K562 (cell line): Measurements from ENCODE around the gene DHX38. TPM values are rescaled to one million over a fixed set of nuclear protein-coding genes. Genes with fewer than 3 reads are reported as not detected.
A peak's percentile ranks its signal among the peaks of the same experiment; 100 is the strongest.

ENCODE experiments used
- ATAC-seq: fragments of 200-7000 bp; cut with Tn5 transposase; 3 replicates; pipeline ENCODE4 v1.9.1; 2020; ENCODE audit warnings: moderate library complexity
- BruUV-seq: library from RNA; stranded (reverse); fragments of 400-500 nt; replicated peaks from 2 replicates; lab custom pipeline; 2021; lab: Mats Ljungman, UMichigan
- CTCF ChIA-PET: fragments of 300-600 bp; formaldehyde crosslinking; extraction: SDS; loops from one replicate; lab custom pipeline; 2021; ENCODE audit warnings: low intra/inter-chr PET ratio; lab: Yijun Ruan, JAX
- POLR2A ChIA-PET: fragments of 300-600, 350-650 bp; sonication (Branson Sonifier 250); formaldehyde crosslinking; extraction: SDS; loops from one replicate; lab custom pipeline; 2021; ENCODE audit warnings: antibody characterized with exemption, inconsistent platforms; lab: Yijun Ruan, JAX
- DNase-seq, 4 experiments: peaks; one replicate each; pipeline versions ENCODE4 v3.0.0 to v3.0.0-alpha.2; 2011 to 2018; ENCODE audit warnings: low spot score in 3 of 4, mixed read lengths in 3 of 4; ENCODE audit errors: extremely low read depth in 1 of 4
- FAIRE-seq: peaks from 2 replicates; lab custom pipeline; 2011; peaks lifted over from hg19 to GRCh38; lab: Jason Lieb, UNC
- H2AFZ ChIP-seq: 2 replicates; pipeline ENCODE4 v1.6.0; 2011; ENCODE audit warnings: low read depth, low read length, control low read depth, inconsistent platforms
- H3K27ac ChIP-seq: fragments of 200-600 bp; 3 replicates; pipeline ENCODE4 v1.8.0; 2011; ENCODE audit warnings: low read depth, mild to moderate bottlenecking, control low read depth, inconsistent platforms, low read length, moderate library complexity, mixed read lengths; ENCODE audit errors: extremely low read depth
- H3K27me3 ChIP-seq, 2 experiments: fragments of 300-600 bp in 1 of 2; 2 replicates in 1 of 2; 3 replicates in 1 of 2; pipeline versions ENCODE4 v1.6.0 to v1.8.0; 2011; ENCODE audit warnings: inconsistent platforms in 2 of 2, low read length in 2 of 2, mild to moderate bottlenecking in 1 of 2, mixed read lengths in 1 of 2, moderate library complexity in 1 of 2; ENCODE audit not compliant: control insufficient read depth in 2 of 2, insufficient read depth in 2 of 2
- H3K36me3 ChIP-seq: fragments of 300-600 bp; 3 replicates; pipeline ENCODE4 v1.8.0; 2011; ENCODE audit warnings: mild to moderate bottlenecking, low read length, inconsistent platforms; ENCODE audit not compliant: control insufficient read depth, insufficient read depth
- H3K4me1 ChIP-seq, 2 experiments: fragments of 200-600 bp in 1 of 2; replicated peaks in 1 of 2; 2 replicates in 1 of 2; 3 replicates in 1 of 2; pipeline versions ENCODE4 v1.5.1 to v1.8.0; 2011; ENCODE audit warnings: inconsistent platforms in 2 of 2, low read length in 2 of 2, mild to moderate bottlenecking in 1 of 2, mixed read lengths in 1 of 2, moderate library complexity in 1 of 2; ENCODE audit not compliant: control insufficient read depth in 2 of 2, insufficient read depth in 2 of 2
- H3K4me2 ChIP-seq: 2 replicates; pipeline ENCODE4 v1.6.1; 2011; ENCODE audit warnings: low read length, control low read depth, inconsistent platforms, mixed read lengths; ENCODE audit not compliant: insufficient read depth
- H3K4me3 ChIP-seq: fragments of 200-600 bp; sonication (generic), shearing (Covaris generic); 2 replicates; pipeline ENCODE4 v1.5.1; 2016; ENCODE audit warnings: control low read depth, inconsistent platforms
- H3K79me2 ChIP-seq: fragments of 200-600 bp; 3 replicates; pipeline ENCODE4 v1.8.0; 2011; ENCODE audit warnings: low read length, inconsistent platforms; ENCODE audit not compliant: control insufficient read depth, insufficient read depth
- H3K9ac ChIP-seq, 2 experiments: 2 replicates each; pipeline versions ENCODE4 v1.6.0 to v1.6.1; 2011; ENCODE audit warnings: low read depth in 2 of 2, low read length in 2 of 2, control low read depth in 1 of 2, inconsistent platforms in 1 of 2, mild to moderate bottlenecking in 1 of 2, mixed read lengths in 1 of 2; ENCODE audit not compliant: insufficient read depth in 1 of 2
- H3K9me1 ChIP-seq: one replicate; pipeline ENCODE4 v1.6.0; 2011; ENCODE audit warnings: inconsistent platforms, mild to moderate bottlenecking, low read length, moderate library complexity; ENCODE audit not compliant: control insufficient read depth, insufficient read depth
- H3K9me3 ChIP-seq: replicated peaks from 2 replicates; pipeline ENCODE4 v1.5.1; 2011; ENCODE audit warnings: low read depth, low read length, inconsistent platforms; ENCODE audit not compliant: control insufficient read depth, insufficient read depth
- H4K20me1 ChIP-seq: replicated peaks from 2 replicates; pipeline ENCODE4 v1.6.1; 2011; ENCODE audit warnings: low read length, inconsistent platforms, mixed read lengths; ENCODE audit not compliant: control insufficient read depth, insufficient read depth
- ARHGAP35 ChIP-seq: fragments of 450-650 bp; IDR thresholded peaks from 2 replicates; pipeline ENCODE4 v1.6.1; 2018; ENCODE audit not compliant: partially characterized antibody
- DPF2 ChIP-seq: fragments of 450-650 bp; IDR thresholded peaks from 2 replicates; pipeline ENCODE4 v1.6.1; 2016
- FOXP1 ChIP-seq: sonication (generic); formaldehyde crosslinking; IDR thresholded peaks from 2 replicates; pipeline ENCODE4 v1.8.0; 2022; ENCODE audit warnings: mild to moderate bottlenecking, missing genetic modification reagents
- HDAC3 ChIP-seq: fragments of 450-650 bp; IDR thresholded peaks from 2 replicates; pipeline ENCODE4 v1.6.1; 2018; ENCODE audit warnings: borderline replicate concordance, mild to moderate bottlenecking, moderate library complexity; ENCODE audit not compliant: partially characterized antibody
- HMG20B ChIP-seq: fragments of 250-450 bp; sonication (Bioruptor Pico); IDR thresholded peaks from 2 replicates; pipeline ENCODE4 v1.5.0; 2021; ENCODE audit warnings: mild to moderate bottlenecking
- MEIS2 ChIP-seq: fragments of 450-650 bp; IDR thresholded peaks from 2 replicates; pipeline ENCODE4 v1.6.1; 2014; ENCODE audit warnings: mild to moderate bottlenecking; ENCODE audit not compliant: partially characterized antibody
- RBFOX2 ChIP-seq: fragments of 200-400 bp; formaldehyde crosslinking; IDR thresholded peaks from 2 replicates; pipeline ENCODE4 v1.6.1; 2017; ENCODE audit warnings: low read depth, mild to moderate bottlenecking, low read length, moderate library complexity
- SMC3 ChIP-seq: conservative IDR thresholded peaks from 2 replicates; pipeline ENCODE4 v1.6.1; 2011; ENCODE audit warnings: low read depth, low read length, improper control_type of control experiment; ENCODE audit not compliant: insufficient read depth
- ZNF23 ChIP-seq: fragments of 250-450 bp; sonication (Bioruptor Pico); IDR thresholded peaks from 2 replicates; pipeline ENCODE4 v1.4.0; 2020; ENCODE audit warnings: mild to moderate bottlenecking
- ZNF263 ChIP-seq: sonication (generic); formaldehyde crosslinking; IDR thresholded peaks from 2 replicates; pipeline ENCODE4 v1.8.0; 2022; ENCODE audit warnings: mild to moderate bottlenecking, missing genetic modification reagents, borderline replicate concordance
- ZNF316 ChIP-seq: fragments of 450-650 bp; IDR thresholded peaks from 2 replicates; pipeline ENCODE4 v1.6.1; 2016
- WGBS: fragments of 100-300 bp; shearing (Covaris generic); methylation state at CpG from one replicate; pipeline ENCODE4 v1.1.6; 2016; ENCODE audit warnings: low coverage, mixed read lengths; ENCODE audit not compliant: insufficient coverage; ENCODE audit errors: missing lambda C conversion rate; 5-methylcytosine and 5-hydroxymethylcytosine counted together
- in situ Hi-C: fragments of 300-500 bp; cut with MboI; formaldehyde crosslinking; loops from 4 replicates; pipeline ENCODE4 v1.15.0; 2018; ENCODE audit warnings: inconsistent platforms, mixed read lengths
- intact Hi-C: fragments of 100-400 bp; cut with micrococcal nuclease; formaldehyde crosslinking; loops from 2 replicates; pipeline ENCODE4 v1.14.2; 2022
- polyA plus RNA-seq, 8 experiments: library from polyadenylated mRNA; depleted of rRNA in 4 of 8; stranded (reverse) in 5 of 8; unstranded in 3 of 8; fragments of >200 nt; fragmentation: Nextera tagmentation in 2 of 8; fragmentation: Illumina TruSeq in 1 of 8; extraction: Ambion mirVana in 2 of 8; extraction: Trizol in 1 of 8; gene quantifications; 2 replicates each; pipeline versions ENCODE4 v1.2.1 to v1.2.3, GENCODE V29; 2011 to 2014; ENCODE audit warnings: inconsistent platforms in 1 of 8, missing spikeins in 1 of 8
- total RNA-seq, 7 experiments: library from RNA; depleted of rRNA in 6 of 7; stranded (reverse); fragments of >200 nt in 6 of 7; fragmentation: Illumina TruSeq in 2 of 7; extraction: Trizol in 2 of 7; gene quantifications; 2 replicates each; pipeline versions ENCODE4 v1.2.1 to v1.2.3, GENCODE V29; 2011 to 2021; ENCODE audit warnings: low replicate concordance in 1 of 7
- TF ChIP-seq, protein P1 (sequence below): IDR thresholded peaks from 2 replicates; pipeline ENCODE4 v1.6.1; 2014; ENCODE audit warnings: antibody characterized with exemption
- TF ChIP-seq, protein P2 (sequence below): fragments of 250-450 bp; sonication (Bioruptor Pico); IDR thresholded peaks from 2 replicates; pipeline ENCODE4 v1.5.0; 2021

DHX38 gene
- total and polyA plus RNA-seq, 9 of the 15 experiments (the other 6 are each of a cell fraction or from before 2014, with no cell fraction given): 2.8 to 76.8 (median 40.8) TPM

DNA sequence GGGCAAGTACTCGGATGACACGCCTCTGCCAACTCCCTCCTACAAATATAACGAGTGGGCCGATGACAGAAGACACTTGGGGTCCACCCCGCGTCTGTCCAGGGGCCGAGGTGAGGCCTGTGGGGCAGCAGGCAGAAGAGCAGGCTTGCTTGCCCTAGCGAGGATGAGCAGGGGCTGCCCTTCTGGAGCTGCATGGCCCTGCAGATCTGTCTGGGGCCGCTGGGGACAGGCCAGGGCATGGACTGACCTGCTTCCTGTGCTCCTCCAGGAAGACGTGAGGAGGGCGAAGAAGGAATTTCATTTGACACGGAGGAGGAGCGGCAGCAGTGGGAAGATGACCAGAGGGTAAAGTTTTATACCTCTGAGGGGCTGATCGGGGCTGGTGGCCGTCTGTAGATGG lies 5.3 kb downstream of the DHX38 start:
- Histone ChIP-seq H3K79me2 (peaks cover 24% of the 10 kb centered on the region), H3K9me3 (no peaks in the 10 kb centered on the region), H3K36me3 (peaks cover 82% of the 10 kb centered on the region), H3K9me1 (no peaks in the 10 kb centered on the region), H3K27me3 (no peaks in the 10 kb centered on the region), H2AFZ (no peak overlapping the region), H4K20me1 (0 out of 2 replicates have a peak, but pooled peaks cover 10% of the 10 kb centered on the region), H3K4me3 (no peak overlapping the region), H3K4me2 (no peak overlapping the region), H3K4me1 (peaks cover 3% of the 10 kb centered on the region in 2 experiments; a peak in 1 of 5 replicates), H3K9ac (peak overlapping the region in 1 of 2 experiments; percentile 3; a peak in 1 of 4 replicates), H3K27ac (no peak overlapping the region)
- POLR2A ChIA-PET: interaction anchor here (0.6 to 0.7 kb wide), 2 partner anchors 37 to 463 kb away, joined by 3 read pairs; no protein-coding TSS in a partner anchor
- FAIRE-seq (no peak), ATAC-seq (peak; percentile 8; the same call in 1 of the 3 replicates), DNase-seq (no peak)
- CTCF ChIA-PET: interaction anchor here (0.5 to 1.8 kb wide), 3 partner anchors 32 to 534 kb away, joined by 3 to 22 read pairs (median 4); no protein-coding TSS in a partner anchor
- no TSS peak for BruUV-seq
- WGBS: 74% methylated on average over 15 of the region's 15 CpGs
- intact Hi-C loops (loop anchor here (1.0 kb wide), 1 partner anchor 33 kb away; no protein-coding TSS in a partner anchor), in situ Hi-C loops (no loop called here)
- TF ChIP-seq HDAC3 (no peak), RBFOX2 (0 out of 2 replicates have a peak, but pooled peaks have one; percentile 28)

DNA sequence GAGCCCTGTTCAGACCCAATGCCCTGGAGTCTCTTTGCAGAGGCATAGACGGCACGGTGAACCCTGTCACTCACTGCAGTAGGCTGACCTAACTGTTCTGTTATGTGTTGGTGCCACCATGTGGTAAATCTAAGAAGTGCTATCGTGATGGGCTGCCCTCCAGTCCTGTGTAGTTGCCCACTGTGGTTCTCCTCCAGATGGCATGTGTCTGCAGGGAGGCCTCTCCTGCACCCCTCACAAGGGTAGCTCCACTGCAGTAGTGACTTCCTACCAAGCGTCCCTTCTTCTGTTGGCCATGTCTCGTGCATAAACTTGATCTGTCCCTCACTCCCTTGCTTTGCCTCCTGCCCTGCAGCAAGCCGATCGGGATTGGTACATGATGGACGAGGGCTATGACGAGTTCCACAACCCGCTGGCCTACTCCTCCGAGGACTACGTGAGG lies 5.8 kb downstream of the DHX38 start:
- in situ Hi-C loops: no loop called here
- ATAC-seq (peak; percentile 95), FAIRE-seq (peak; percentile 97), DNase-seq (peak; percentile 57 to 72 (median 64))
- Histone ChIP-seq H2AFZ (no peak overlapping the region), H3K27me3 (no peaks in the 10 kb centered on the region), H3K27ac (no peak overlapping the region), H3K9me1 (no peaks in the 10 kb centered on the region), H3K4me1 (peaks cover 3% of the 10 kb centered on the region in 2 experiments; a peak in 1 of 5 replicates), H3K9me3 (no peaks in the 10 kb centered on the region), H3K36me3 (peaks cover 87% of the 10 kb centered on the region), H3K4me2 (no peak overlapping the region), H4K20me1 (0 out of 2 replicates have a peak, but pooled peaks cover 10% of the 10 kb centered on the region), H3K79me2 (peaks cover 19% of the 10 kb centered on the region), H3K4me3 (no peak overlapping the region), H3K9ac (no peak overlapping the region)
- 62% methylated on average over 11 of the region's 12 CpGs for WGBS
- intact Hi-C loops: loop anchor here (1.0 kb wide), 1 partner anchor 33 kb away; no protein-coding TSS in a partner anchor
- ChIA-PET CTCF (interaction anchor here (0.5 to 1.8 kb wide), 4 partner anchors 29 to 535 kb away, joined by 3 to 22 read pairs (median 4); no protein-coding TSS in a partner anchor), POLR2A (interaction anchor here (0.6 to 0.7 kb wide), 3 partner anchors 15 to 464 kb away, joined by 3 read pairs; no protein-coding TSS in a partner anchor)
- BruUV-seq: no TSS peak
- TF ChIP-seq ZNF23 (CRISPR knock-in tag) (no peak), MEIS2 (peak; percentile 24), ZNF263 (CRISPR knock-in tag) (no peak), ARHGAP35 (no peak), FOXP1 (CRISPR knock-in tag) (no peak), HMG20B (CRISPR knock-in tag) (no peak), DPF2 (no peak), SMC3 (peak; percentile 67), ZNF316 (no peak)
- TF ChIP-seq, protein P1, sequence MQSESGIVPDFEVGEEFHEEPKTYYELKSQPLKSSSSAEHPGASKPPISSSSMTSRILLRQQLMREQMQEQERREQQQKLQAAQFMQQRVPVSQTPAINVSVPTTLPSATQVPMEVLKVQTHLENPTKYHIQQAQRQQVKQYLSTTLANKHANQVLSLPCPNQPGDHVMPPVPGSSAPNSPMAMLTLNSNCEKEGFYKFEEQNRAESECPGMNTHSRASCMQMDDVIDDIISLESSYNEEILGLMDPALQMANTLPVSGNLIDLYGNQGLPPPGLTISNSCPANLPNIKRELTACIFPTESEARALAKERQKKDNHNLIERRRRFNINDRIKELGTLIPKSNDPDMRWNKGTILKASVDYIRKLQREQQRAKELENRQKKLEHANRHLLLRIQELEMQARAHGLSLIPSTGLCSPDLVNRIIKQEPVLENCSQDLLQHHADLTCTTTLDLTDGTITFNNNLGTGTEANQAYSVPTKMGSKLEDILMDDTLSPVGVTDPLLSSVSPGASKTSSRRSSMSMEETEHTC: no peak
- TF ChIP-seq, protein P2, sequence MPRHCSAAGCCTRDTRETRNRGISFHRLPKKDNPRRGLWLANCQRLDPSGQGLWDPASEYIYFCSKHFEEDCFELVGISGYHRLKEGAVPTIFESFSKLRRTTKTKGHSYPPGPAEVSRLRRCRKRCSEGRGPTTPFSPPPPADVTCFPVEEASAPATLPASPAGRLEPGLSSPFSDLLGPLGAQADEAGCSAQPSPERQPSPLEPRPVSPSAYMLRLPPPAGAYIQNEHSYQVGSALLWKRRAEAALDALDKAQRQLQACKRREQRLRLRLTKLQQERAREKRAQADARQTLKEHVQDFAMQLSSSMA (CRISPR knock-in tag): no peak
